Activated naive CD8-positive, alpha-beta T cell treated with anti-CD3 and anti-CD28 coated beads, Interleukin-2, amount 50 U/mL, for 24 hours (primary cell): ENCODE results near the gene YWHAQ.

ENCODE experiments used
- ATAC-seq: fragments of 150-1000 bp; cut with Tn5 transposase; one replicate; pipeline ENCODE4 v1.10.0; 2021
- DNase-seq: peaks from one replicate; pipeline ENCODE4 v3.0.0; 2021
- H3K27ac Mint-ChIP-seq: one replicate; pipeline ENCODE4 v1.8.0; 2021; ENCODE audit warnings: mild to moderate bottlenecking, mixed read lengths
- H3K27me3 Mint-ChIP-seq: one replicate; pipeline ENCODE4 v1.8.0; 2021; ENCODE audit warnings: mixed read lengths
- H3K36me3 Mint-ChIP-seq: one replicate; pipeline ENCODE4 v1.8.0; 2021; ENCODE audit warnings: low read depth, mixed read lengths
- H3K4me1 Mint-ChIP-seq: one replicate; pipeline ENCODE4 v1.8.0; 2021; ENCODE audit warnings: mixed read lengths
- H3K4me3 Mint-ChIP-seq: one replicate; pipeline ENCODE4 v1.8.0; 2021; ENCODE audit warnings: mild to moderate bottlenecking, moderate library complexity, mixed read lengths
- H3K9me3 Mint-ChIP-seq: one replicate; pipeline ENCODE4 v1.8.0; 2021; ENCODE audit warnings: mixed read lengths

The YWHAQ gene

GRCh38 chr2:9630736-9631552, at the start of gene YWHAQ:
Gene YWHAQ (minus strand): TSS chr2:9630997. CDS start chr2:9630452, 545 bp downstream.
- H3K4me1 Mint-ChIP-seq = peaks cover 47% of the 10 kb centered on the region
- peak; percentile 91 for ATAC-seq
- H3K27ac Mint-ChIP-seq = peak within 1 kb of the TSS; percentile 91
- peaks cover 3% of the 10 kb centered on the region for H3K27me3 Mint-ChIP-seq
- no peaks in the 10 kb centered on the region for H3K9me3 Mint-ChIP-seq
- DNase-seq = peak; percentile 99
- peak within 1 kb of the TSS; percentile 97 for H3K4me3 Mint-ChIP-seq
- H3K36me3 Mint-ChIP-seq = peaks cover 45% of the 10 kb centered on the region

DNA sequence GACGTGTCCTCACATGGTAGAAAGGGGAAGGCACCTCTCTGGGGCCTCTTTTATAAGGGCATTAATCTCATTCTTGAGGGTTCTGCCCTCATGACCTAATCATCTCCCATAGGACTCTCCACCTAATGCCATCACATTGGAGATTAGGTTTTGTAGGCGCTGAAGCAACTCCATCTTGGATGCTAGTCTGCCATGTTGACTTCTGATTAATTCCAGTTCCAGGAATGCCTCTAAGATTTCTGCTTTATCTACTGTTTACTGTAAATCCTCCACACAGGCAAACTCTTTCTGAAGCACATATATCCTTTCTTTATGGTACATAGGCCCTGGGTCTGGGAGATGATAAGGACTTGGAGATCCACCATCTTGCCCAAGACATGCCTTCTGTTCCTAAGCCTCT, 49.3 kb upstream of the YWHAQ start:
- DNase-seq = no peak
- ATAC-seq = no peak
- H3K4me1 Mint-ChIP-seq = peaks cover 11% of the 10 kb centered on the region
- H3K36me3 Mint-ChIP-seq = no peaks in the 10 kb centered on the region
- H3K9me3 Mint-ChIP-seq = no peaks in the 10 kb centered on the region
- H3K27me3 Mint-ChIP-seq = no peaks in the 10 kb centered on the region
- H3K4me3 Mint-ChIP-seq = no peak overlapping the region
- no peak overlapping the region for H3K27ac Mint-ChIP-seq

DNA sequence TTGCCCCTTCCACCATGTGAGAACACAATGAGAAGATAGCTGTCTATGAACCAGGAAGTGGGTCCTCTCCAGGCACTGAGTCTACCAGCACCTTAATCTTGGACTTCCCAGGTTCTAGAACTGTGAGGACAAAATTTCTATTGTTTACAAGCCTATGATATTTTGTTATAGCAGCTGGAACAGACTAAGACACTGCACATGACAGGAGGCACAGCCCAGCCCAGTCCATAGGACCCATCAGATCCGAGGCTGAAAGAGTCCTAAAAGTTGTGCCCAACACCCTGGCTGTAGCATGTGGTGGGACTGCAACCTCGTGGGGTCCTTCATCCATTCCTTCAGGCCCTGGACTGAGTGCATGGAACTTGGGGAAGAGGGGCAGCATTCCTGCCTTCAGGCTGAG, 48.4 kb upstream of the YWHAQ start:
- ATAC-seq (no peak), DNase-seq (no peak)
- Mint-ChIP-seq H3K27ac (no peak overlapping the region), H3K36me3 (no peaks in the 10 kb centered on the region), H3K4me3 (no peak overlapping the region), H3K27me3 (no peaks in the 10 kb centered on the region), H3K9me3 (no peaks in the 10 kb centered on the region), H3K4me1 (peaks cover 11% of the 10 kb centered on the region)

DNA sequence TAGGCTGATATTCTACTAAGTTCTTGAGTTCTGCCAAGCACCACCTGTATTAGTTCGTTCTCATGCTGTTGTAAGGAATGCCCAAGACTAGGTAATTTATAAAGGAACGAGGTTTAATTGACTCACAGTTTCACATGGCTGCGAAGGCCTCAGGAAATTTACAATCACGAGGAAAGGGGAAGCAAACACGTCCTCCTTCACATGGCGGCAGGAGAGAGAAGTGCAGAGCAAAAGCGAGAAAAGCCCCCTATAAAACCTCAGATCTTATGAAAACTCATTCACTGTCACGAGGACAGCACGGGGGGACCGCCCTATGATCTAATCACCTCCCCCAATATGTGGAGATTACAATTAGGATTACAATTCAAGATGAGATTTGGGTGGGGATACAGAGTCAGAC, 47.7 kb upstream of the YWHAQ start:
- Mint-ChIP-seq H3K27me3 (no peaks in the 10 kb centered on the region), H3K9me3 (no peaks in the 10 kb centered on the region), H3K27ac (no peak overlapping the region), H3K4me3 (no peak overlapping the region), H3K4me1 (peaks cover 11% of the 10 kb centered on the region), H3K36me3 (no peaks in the 10 kb centered on the region)
- no peak for DNase-seq
- ATAC-seq = no peak

- Mint-ChIP-seq H3K4me1 (peaks cover 2% of the 10 kb centered on the region), H3K36me3 (no peaks in the 10 kb centered on the region), H3K4me3 (no peak overlapping the region), H3K27ac (no peak overlapping the region), H3K9me3 (no peaks in the 10 kb centered on the region), H3K27me3 (no peaks in the 10 kb centered on the region)
- DNase-seq (no peak), ATAC-seq (no peak)
Measured at GRCh38 chr2:9675415-9676351, 44.9 kb upstream of the YWHAQ start.

GRCh38 chr2:9674891-9675414, 44.2 kb upstream of the YWHAQ start:
- Mint-ChIP-seq H3K36me3 (no peaks in the 10 kb centered on the region), H3K27ac (no peak overlapping the region), H3K27me3 (no peaks in the 10 kb centered on the region), H3K9me3 (no peaks in the 10 kb centered on the region), H3K4me3 (no peak overlapping the region), H3K4me1 (no peaks in the 10 kb centered on the region)
- no peak for DNase-seq
- no peak for ATAC-seq

DNA sequence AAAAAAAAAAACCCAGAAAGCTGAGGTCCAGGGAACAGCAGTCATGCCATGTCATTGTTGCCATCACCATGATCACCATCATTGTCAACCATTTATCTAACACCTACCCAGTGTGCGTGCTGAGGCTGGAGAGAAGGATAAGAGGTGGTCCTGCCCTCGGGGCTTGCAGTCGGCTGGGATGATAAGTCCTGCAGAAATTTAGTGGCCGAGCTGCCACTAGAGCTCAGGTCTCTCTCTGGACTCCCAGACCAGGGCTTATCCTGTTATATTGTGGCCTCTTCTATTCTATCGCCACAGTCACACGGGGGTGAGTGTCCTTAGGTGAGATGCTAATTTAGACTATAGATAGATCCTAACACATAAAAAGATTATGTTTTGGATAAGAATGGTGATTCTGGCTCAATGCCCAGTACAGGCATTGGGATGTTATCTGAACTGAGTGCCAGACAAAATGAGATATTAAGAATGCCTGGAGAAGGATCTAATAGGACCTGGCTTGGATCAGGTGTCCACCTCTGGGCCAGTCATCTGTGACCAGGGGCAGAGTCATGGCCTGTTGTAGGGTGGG, 43.2 kb upstream of the YWHAQ start:
- H3K36me3 Mint-ChIP-seq = no peaks in the 10 kb centered on the region
- H3K27me3 Mint-ChIP-seq = no peaks in the 10 kb centered on the region
- ATAC-seq (no peak), DNase-seq (no peak)
- no peak overlapping the region for H3K27ac Mint-ChIP-seq
- H3K9me3 Mint-ChIP-seq = no peaks in the 10 kb centered on the region
- no peaks in the 10 kb centered on the region for H3K4me1 Mint-ChIP-seq
- H3K4me3 Mint-ChIP-seq = no peak overlapping the region

DNA sequence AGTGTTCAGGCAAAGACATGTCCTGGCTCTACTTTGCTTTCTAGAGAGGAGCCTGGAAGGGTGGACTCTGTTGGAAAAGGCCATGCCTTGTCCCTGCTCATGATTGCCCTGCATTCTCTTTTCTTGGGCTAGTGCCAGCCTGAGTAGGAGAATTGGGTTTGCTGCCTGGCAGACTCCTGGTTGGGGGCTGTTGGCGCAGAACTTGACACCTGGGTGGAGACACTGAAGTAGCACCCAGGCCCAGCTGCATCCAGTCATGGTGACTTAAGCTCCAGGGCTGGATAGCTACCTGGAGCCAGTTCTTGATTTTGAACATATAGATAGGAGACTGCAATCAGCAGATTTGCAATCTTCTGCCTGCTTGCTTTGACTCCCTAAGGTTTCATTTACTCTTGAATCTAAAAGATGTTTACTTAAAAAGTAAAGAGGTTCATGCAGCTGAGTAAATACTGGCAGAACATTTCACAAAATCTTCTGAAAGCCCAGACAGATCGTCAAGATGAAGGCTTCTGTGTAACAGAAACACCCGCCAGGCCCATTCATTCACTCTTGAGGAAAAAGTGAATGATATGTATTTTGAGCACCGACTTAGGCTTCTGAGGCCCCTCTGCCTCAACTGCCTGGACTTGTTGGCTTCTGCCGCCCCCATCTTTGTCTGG, 38.0 kb upstream of the YWHAQ start:
- H3K9me3 Mint-ChIP-seq = no peaks in the 10 kb centered on the region
- no peak overlapping the region for H3K4me3 Mint-ChIP-seq
- no peaks in the 10 kb centered on the region for H3K36me3 Mint-ChIP-seq
- ATAC-seq (no peak), DNase-seq (no peak)
- no peak overlapping the region for H3K27ac Mint-ChIP-seq
- no peaks in the 10 kb centered on the region for H3K27me3 Mint-ChIP-seq
- peaks cover 7% of the 10 kb centered on the region for H3K4me1 Mint-ChIP-seq

DNA sequence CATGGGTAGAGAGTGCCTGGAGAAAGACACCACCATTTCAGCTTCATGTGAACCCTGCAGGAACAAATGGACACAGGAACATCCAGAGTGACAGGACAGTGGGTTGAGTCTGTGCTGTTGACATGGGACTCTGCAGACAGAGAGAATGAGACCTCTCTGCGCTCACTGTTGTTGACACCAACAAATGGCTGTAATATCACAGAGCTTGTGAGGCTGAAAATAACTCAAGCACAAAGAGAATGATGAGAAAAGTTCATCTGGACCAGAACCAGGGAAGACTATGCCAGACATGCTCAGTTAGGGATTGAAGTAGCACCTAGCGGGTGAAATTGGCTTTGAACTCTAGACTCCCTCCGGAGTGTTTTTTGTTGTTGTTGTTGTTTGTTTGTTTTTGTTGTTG, 37.0 kb upstream of the YWHAQ start:
- peaks cover 17% of the 10 kb centered on the region for H3K4me1 Mint-ChIP-seq
- no peaks in the 10 kb centered on the region for H3K36me3 Mint-ChIP-seq
- no peak for DNase-seq
- no peak overlapping the region for H3K27ac Mint-ChIP-seq
- no peak overlapping the region for H3K4me3 Mint-ChIP-seq
- ATAC-seq = no peak
- no peaks in the 10 kb centered on the region for H3K9me3 Mint-ChIP-seq
- H3K27me3 Mint-ChIP-seq = no peaks in the 10 kb centered on the region

GRCh38 chr2:9666306-9666705, 35.5 kb upstream of the YWHAQ start:
- Mint-ChIP-seq H3K4me3 (no peak overlapping the region), H3K4me1 (peaks cover 22% of the 10 kb centered on the region), H3K36me3 (no peaks in the 10 kb centered on the region), H3K27ac (no peak overlapping the region), H3K27me3 (no peaks in the 10 kb centered on the region), H3K9me3 (no peaks in the 10 kb centered on the region)
- DNase-seq = no peak
- ATAC-seq = no peak

- Mint-ChIP-seq H3K4me3 (no peak overlapping the region), H3K27ac (no peak overlapping the region), H3K9me3 (no peaks in the 10 kb centered on the region), H3K36me3 (no peaks in the 10 kb centered on the region), H3K27me3 (no peaks in the 10 kb centered on the region), H3K4me1 (peaks cover 22% of the 10 kb centered on the region)
- ATAC-seq (no peak), DNase-seq (no peak)
Measured at GRCh38 chr2:9665898-9666297, 35.1 kb upstream of the YWHAQ start.

DNA sequence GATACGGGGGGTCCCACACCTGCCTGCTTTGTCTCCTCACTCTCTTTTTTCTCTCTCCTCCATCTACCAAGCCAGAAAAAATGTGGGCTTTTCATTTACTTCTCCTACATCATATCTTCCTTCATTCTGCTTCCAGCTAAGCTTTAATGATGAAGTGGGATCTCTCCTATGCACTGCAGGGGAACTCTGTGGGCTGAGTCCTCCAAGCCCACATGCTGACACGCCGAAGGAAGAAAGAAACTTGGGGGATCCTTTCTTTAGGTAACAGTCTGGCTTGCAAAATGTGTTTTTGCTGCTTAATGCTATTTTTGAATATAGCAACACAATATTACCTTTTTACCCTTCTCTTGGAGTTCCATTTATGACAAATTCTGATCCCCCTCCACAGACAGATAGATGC, 33.6 kb upstream of the YWHAQ start:
- Mint-ChIP-seq H3K36me3 (no peaks in the 10 kb centered on the region), H3K27ac (no peak overlapping the region), H3K9me3 (no peaks in the 10 kb centered on the region), H3K4me1 (peaks cover 22% of the 10 kb centered on the region), H3K27me3 (no peaks in the 10 kb centered on the region), H3K4me3 (no peak overlapping the region)
- DNase-seq (no peak), ATAC-seq (no peak)

DNA sequence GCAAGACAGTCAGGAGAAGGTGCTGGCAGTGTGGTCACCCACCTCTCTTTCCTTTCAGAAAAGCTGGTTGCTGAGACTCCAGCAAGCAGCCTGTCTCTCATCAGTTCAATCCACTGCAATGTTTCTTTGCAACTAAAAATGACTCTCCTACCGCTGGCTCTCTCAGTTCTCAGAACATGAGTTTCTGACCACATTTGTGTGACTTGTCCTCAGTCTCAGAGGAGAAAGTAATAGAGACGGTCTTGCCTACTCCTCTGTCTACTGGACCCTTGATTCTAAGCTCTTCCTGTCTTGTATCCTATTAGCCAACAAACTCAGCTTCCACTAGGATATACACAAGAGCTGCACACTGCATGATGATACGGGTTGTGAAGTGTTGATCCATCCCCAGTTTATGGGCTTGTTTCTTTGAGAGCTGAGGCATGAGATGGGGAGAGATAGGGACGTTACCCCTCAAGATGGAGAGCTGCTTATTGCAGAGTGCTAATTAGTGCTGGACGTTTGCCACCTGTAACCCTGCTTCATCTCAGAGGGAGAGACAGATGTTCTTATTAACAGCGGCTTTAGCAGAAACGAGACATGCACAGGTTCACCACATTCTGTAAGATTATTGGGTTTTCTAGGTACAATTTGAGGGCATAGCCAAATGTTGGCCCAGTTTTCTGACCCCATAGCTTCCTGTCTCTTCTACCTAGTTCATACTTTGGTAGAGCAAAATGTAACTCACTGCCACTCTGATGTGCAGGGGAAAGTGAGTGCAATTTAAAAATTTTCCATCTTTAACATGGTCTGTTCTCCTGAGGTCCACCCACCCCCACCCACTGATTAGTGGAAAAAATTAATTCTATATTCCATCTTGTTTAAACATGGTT, 32.4 kb upstream of the YWHAQ start:
- no peaks in the 10 kb centered on the region for H3K9me3 Mint-ChIP-seq
- DNase-seq (no peak), ATAC-seq (peak; percentile 45)
- H3K36me3 Mint-ChIP-seq = no peaks in the 10 kb centered on the region
- H3K27ac Mint-ChIP-seq = no peak overlapping the region
- peaks cover 22% of the 10 kb centered on the region for H3K4me1 Mint-ChIP-seq
- no peak overlapping the region for H3K4me3 Mint-ChIP-seq
- H3K27me3 Mint-ChIP-seq = no peaks in the 10 kb centered on the region
